ENCODE measurements around the gene TEX11.
"Not testable (repeated sequence)": the region's sequence is repeated elsewhere in the genome, so short reads cannot be mapped to it uniquely, and the experiment has no call there.

TEX11 gene

DNA sequence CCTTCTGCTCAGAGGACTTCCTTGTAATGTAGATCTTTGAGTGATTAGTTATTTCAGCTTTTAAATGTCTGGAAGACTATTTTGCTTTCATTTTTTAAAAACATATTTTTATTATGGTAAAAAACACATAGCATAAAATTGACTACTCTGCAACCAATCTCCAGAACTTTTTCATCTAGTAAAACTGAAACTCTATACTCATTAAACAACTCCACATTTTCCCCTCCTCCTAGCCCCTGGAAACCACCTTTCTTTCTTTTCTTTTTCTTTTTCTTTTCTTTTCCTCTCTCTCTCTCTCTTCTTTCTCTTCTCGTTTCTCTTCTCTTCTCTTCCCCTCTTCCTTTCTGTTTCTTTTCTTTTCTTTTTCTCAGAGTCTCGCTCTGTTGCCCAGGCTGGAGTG lies 233.2 kb downstream of the TEX11 start:
- in situ Hi-C loops (cut with HindIII; ENCODE audit: low sequenced_read_pairs) = no loop called here
- no peak for DNase-seq (ENCODE audit: low read depth)
- no peak overlapping the region for H3K4me3 ChIP-seq (ENCODE audit: low read depth, low read length)
- TF ChIP-seq, protein P1, sequence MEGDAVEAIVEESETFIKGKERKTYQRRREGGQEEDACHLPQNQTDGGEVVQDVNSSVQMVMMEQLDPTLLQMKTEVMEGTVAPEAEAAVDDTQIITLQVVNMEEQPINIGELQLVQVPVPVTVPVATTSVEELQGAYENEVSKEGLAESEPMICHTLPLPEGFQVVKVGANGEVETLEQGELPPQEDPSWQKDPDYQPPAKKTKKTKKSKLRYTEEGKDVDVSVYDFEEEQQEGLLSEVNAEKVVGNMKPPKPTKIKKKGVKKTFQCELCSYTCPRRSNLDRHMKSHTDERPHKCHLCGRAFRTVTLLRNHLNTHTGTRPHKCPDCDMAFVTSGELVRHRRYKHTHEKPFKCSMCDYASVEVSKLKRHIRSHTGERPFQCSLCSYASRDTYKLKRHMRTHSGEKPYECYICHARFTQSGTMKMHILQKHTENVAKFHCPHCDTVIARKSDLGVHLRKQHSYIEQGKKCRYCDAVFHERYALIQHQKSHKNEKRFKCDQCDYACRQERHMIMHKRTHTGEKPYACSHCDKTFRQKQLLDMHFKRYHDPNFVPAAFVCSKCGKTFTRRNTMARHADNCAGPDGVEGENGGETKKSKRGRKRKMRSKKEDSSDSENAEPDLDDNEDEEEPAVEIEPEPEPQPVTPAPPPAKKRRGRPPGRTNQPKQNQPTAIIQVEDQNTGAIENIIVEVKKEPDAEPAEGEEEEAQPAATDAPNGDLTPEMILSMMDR (IDR thresholded peaks at IDR 0.05; ENCODE audit: low read depth, low read length, missing control alignments) = no peak

DNA sequence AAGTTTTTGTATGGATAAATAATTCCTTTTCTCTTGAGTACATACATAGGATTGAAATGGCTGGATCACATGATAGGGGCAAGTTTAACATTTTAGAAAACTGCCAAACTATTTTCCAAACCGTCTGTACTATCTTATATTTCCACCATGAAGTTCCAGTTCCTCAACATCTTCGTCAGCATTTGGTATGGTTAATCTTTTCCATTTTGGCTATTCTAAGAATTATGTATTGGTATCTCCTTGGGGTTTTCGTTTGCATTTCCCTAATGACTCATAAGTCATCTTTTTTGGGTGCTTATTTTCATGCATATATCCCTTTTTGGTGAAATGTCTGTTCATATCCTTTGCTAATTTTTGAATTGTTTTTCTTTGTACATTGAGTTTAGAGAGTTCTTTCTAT lies 236.2 kb downstream of the TEX11 start:
- in situ Hi-C loops (cut with HindIII; ENCODE audit: low sequenced_read_pairs) = no loop called here
- TF ChIP-seq, protein P1 (IDR thresholded peaks at IDR 0.05; ENCODE audit: low read depth, low read length, missing control alignments) = no peak
- no peak overlapping the region for H3K4me3 ChIP-seq (ENCODE audit: low read depth, low read length)
- no peak for DNase-seq (ENCODE audit: low read depth)

DNA sequence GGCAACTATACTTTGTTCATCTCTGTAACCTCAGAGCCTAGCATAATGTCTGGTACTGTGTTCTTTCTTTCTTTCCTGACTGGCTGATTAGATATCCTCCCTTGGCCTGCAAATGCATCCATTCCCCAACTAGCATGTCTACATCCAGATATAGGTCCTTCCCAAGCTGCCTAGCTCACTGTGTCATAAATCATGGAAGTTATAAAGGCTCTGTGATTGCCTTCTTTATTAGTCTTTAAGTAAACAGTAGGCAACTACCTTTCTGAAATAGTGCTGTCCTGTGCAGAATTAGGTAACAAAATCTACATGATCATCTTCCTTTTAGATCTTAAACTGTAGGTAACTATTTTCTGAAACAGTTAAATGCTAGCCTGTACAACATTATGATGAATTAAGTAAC lies 239.4 kb downstream of the TEX11 start:
- in situ Hi-C loops (cut with HindIII; ENCODE audit: low sequenced_read_pairs) = no loop called here
- no peak overlapping the region for H3K4me3 ChIP-seq (ENCODE audit: low read depth, low read length)
- no peak for DNase-seq (ENCODE audit: low read depth)
- TF ChIP-seq, protein P1 (IDR thresholded peaks at IDR 0.05; ENCODE audit: low read depth, low read length, missing control alignments) = no peak

DNA sequence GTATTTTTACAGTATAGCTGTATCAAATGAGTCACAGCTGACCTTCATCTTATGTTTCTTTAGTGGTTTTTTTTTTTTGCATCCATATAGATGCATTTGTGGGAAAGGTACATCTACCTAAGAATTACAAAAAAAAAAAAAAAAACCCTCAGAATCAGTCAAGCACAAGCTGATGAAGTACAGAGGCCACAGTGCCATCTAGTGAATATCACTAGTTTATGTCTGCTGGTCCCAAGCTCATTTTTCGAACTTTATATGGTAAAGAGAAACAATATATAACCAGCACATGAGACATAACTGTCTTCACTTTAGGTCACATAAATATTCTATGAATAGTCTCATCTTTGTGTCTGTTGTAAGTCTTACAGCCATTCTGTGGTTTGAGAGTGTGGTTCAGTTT lies 243.8 kb downstream of the TEX11 start:
- peak; percentile 2 for DNase-seq (ENCODE audit: low read depth)

DNA sequence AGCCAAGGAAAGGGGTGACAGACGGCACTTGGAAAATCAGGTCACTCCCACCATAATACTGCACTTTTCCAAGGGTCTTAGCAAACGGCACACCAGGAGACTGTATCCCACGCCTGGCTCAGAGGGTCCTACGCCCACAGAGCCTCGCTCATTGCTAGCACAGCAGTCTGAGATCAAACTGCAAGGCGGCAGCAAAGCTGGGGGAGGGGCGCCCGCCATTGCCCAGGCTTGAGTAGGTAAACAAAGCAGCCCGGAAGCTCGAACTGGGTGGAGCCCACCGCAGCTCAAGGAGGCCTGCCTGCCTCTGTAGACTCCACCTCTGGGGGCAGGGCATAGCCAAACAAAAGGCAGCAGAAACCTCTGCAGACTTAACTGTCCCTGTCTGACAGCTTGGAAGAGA lies 247.4 kb downstream of the TEX11 start:
- in situ Hi-C loops (cut with HindIII; ENCODE audit: low sequenced_read_pairs); H3K4me3 ChIP-seq (ENCODE audit: low read depth, low read length); DNase-seq (ENCODE audit: low read depth): not testable (repeated sequence)

More for the DNA sequence above, 243.8 kb downstream of the TEX11 start:
- in situ Hi-C loops (cut with HindIII; ENCODE audit: low sequenced_read_pairs) = no loop called here
- TF ChIP-seq, protein P1 (IDR thresholded peaks at IDR 0.05; ENCODE audit: low read depth, low read length, missing control alignments) = peak; percentile 37
- H3K4me3 ChIP-seq (ENCODE audit: low read depth, low read length) = no peak overlapping the region

DNA sequence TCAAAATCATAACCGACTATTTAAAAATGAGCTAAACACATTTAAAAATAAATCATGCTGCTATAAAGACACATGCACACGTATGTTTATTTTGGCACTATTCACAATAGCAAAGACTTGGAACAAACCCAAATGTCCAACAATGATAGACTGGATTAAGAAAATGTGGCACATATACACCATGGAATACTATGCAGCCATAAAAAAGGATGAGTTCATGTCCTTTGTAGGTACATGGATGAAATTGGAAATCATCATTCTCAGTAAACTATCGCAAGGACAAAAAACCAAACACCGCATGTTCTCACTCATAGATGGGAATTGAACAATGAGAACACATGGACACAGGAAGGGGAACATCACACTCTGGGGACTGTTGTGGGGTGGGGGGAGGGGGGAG lies 251.0 kb downstream of the TEX11 start:
- H3K4me3 ChIP-seq (ENCODE audit: low read depth, low read length); DNase-seq (ENCODE audit: low read depth); in situ Hi-C loops (cut with HindIII; ENCODE audit: low sequenced_read_pairs): not testable (repeated sequence)

DNA sequence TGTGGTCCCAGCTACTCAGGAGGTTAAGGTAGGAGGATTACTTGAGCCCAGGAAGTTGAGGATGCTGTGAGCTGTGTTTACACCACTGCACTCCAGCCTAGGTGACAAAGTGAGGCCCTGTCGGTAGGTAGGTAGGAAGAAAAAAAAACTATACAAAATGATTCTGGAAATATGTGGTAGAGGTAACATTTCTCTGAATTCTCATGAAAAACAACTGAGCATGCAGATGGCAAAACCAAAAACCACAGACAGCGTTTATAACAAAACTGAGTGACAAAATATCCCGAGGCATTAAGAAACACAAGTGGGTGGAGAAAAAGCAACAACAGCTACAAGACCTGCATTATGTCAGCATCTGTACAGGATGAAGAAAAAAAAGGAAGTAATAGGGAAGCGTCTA lies 252.2 kb downstream of the TEX11 start:
- TF ChIP-seq, protein P1 (IDR thresholded peaks at IDR 0.05; ENCODE audit: low read depth, low read length, missing control alignments) = no peak
- no peak for DNase-seq (ENCODE audit: low read depth)
- H3K4me3 ChIP-seq (ENCODE audit: low read depth, low read length) = no peak overlapping the region
- in situ Hi-C loops (cut with HindIII; ENCODE audit: low sequenced_read_pairs) = no loop called here

DNA sequence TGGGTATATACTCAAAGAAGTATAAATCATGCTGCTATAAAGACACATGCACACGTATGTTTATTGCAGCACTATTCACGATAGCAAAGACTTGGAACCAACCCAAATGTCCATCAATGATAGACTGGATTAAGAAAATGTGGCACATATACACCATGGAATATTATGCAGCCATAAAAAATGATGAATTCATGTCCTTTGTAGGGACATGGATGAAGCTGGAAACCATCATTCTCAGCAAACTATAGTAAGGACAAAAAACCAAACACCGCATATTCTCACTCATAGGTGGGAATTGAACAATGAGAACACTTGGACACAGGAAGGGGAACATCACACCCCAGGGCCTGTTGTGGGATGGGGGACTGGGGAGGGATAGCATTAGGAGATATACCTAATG lies 260.6 kb downstream of the TEX11 start:
- DNase-seq (ENCODE audit: low read depth) = not testable (repeated sequence)

More for the DNA sequence above, 260.6 kb downstream of the TEX11 start:
- in situ Hi-C loops (cut with HindIII; ENCODE audit: low sequenced_read_pairs); H3K4me3 ChIP-seq (ENCODE audit: low read depth, low read length): not testable (repeated sequence)

Data from astrocyte of the cerebellum (primary cell).